Testis (tissue), 2 donors: ENCODE results near the gene DLX2.

ENCODE experiments used
- CTCF ChIP-seq, 3 experiments: fragments of 450-650 bp in 2 of 3; fragments of 200-600 bp in 1 of 3; sonication (generic) in 1 of 3; IDR thresholded peaks; one replicate each; pipeline ENCODE4 v1.5.1; 2016 to 2019; ENCODE audit warnings: antibody characterized with exemption in 3 of 3, mild to moderate bottlenecking in 2 of 3, moderate library complexity in 1 of 3
- POLR2A ChIP-seq: fragments of 450-650 bp; IDR thresholded peaks from one replicate; pipeline ENCODE4 v1.6.1; 2017; ENCODE audit warnings: antibody characterized with exemption, mild to moderate bottlenecking, moderate library complexity

- TF ChIP-seq CTCF (IDR thresholded peaks at IDR 0.05) (no peak), POLR2A (no peak)
Measured at GRCh38 chr2:172100935-172101820, 1.5 kb downstream of the DLX2 start.
